Stimulated activated CD4-positive, alpha-beta T cell treated with anti-CD3 and anti-CD28 coated beads, Interleukin-1b, Interleukin-23, amount 100 ng/mL, for 1 hour (primary cell): ENCODE measurements around the gene KIF3A.

Experiments
- DNase-seq, 2 donors: peaks; one replicate each; pipeline ENCODE4 v3.0.0-alpha.2; 2020; ENCODE audit warnings: low read depth in 2 of 2

Gene KIF3A

GRCh38 chr5:132736853-132737833 is at the start of gene KIF3A:
Gene KIF3A, minus strand, starts transcription at chr5:132737546. Its CDS starts 127 bp downstream, at chr5:132737419.
- DNase-seq: peak; percentile 97 to 98

GRCh38 chr5:132787076-132787475 is 49.7 kb upstream of the KIF3A start:
- DNase-seq: no peak

- no peak for DNase-seq
Observed at GRCh38 chr5:132785864-132786263, 48.5 kb upstream of the KIF3A start.

- no peak for DNase-seq
Observed at GRCh38 chr5:132785365-132785764, 48.0 kb upstream of the KIF3A start.

- no peak for DNase-seq
Observed at GRCh38 chr5:132782101-132782500, 44.8 kb upstream of the KIF3A start.

GRCh38 chr5:132781029-132781428 is 43.7 kb upstream of the KIF3A start:
- DNase-seq: no peak

- no peak for DNase-seq
Observed at GRCh38 chr5:132780577-132780976, 43.2 kb upstream of the KIF3A start.

- DNase-seq: no peak
Observed at GRCh38 chr5:132779961-132780360, 42.6 kb upstream of the KIF3A start.

GRCh38 chr5:132778856-132779255 is 41.5 kb upstream of the KIF3A start:
- DNase-seq: no peak

- no peak for DNase-seq
Observed at GRCh38 chr5:132778129-132778528, 40.8 kb upstream of the KIF3A start.

GRCh38 chr5:132777209-132778069 is 40.1 kb upstream of the KIF3A start, which contains the start of gene SEPTIN8:
Gene SEPTIN8, minus strand, starts transcription at chr5:132777239. Its CDS starts 102 bp downstream, at chr5:132777137.
- peak in 1 of 2 donors; percentile 10 for DNase-seq

GRCh38 chr5:132776938-132777208 is 39.5 kb upstream of the KIF3A start:
- no peak for DNase-seq

- no peak for DNase-seq
Observed at GRCh38 chr5:132776131-132776937, 39.0 kb upstream of the KIF3A start.

- DNase-seq: no peak
Observed at GRCh38 chr5:132775476-132775961, 38.2 kb upstream of the KIF3A start.

GRCh38 chr5:132774896-132775295 is 37.5 kb upstream of the KIF3A start:
- DNase-seq: no peak

- no peak for DNase-seq
Observed at GRCh38 chr5:132774406-132774805, 37.1 kb upstream of the KIF3A start.

GRCh38 chr5:132773601-132774355 is 36.4 kb upstream of the KIF3A start:
- no peak for DNase-seq

- no peak for DNase-seq
Observed at GRCh38 chr5:132773114-132773513, 35.8 kb upstream of the KIF3A start.

- DNase-seq: no peak
Observed at GRCh38 chr5:132772291-132773070, 35.1 kb upstream of the KIF3A start.

GRCh38 chr5:132771503-132771998 is 34.2 kb upstream of the KIF3A start:
- DNase-seq: no peak
